OCI-LY7 (cell line): ENCODE data around the gene SPINK2. TPM values are rescaled to one million over a fixed set of nuclear protein-coding genes. Genes with fewer than 3 reads are reported as not detected.
A peak's percentile ranks its signal among the peaks of the same experiment; 100 is the strongest.

Experiments used
- BruUV-seq: library from RNA; stranded (reverse); fragments of 400-500 nt; replicated peaks from 2 replicates; lab custom pipeline; 2021; lab: Mats Ljungman, UMichigan
- CTCF ChIA-PET: fragments of 300-600 bp; sonication (Branson Sonifier 250); formaldehyde crosslinking; loops from one replicate; lab custom pipeline; 2022; ENCODE audit warnings: antibody characterized with exemption; ENCODE audit not compliant: unreplicated experiment; lab: Charles Lee
- POLR2A ChIA-PET: fragments of 300-600 bp; sonication (Branson Sonifier 250); formaldehyde crosslinking; loops from one replicate; lab custom pipeline; 2022; ENCODE audit warnings: antibody characterized with exemption; lab: Charles Lee
- DNase-seq: peaks from one replicate; pipeline ENCODE4 v3.0.0-alpha.2; 2015; ENCODE audit warnings: low spot score
- H2AFZ ChIP-seq: fragments of 200-600 bp; sonication (generic), shearing (Covaris generic); 2 replicates; pipeline ENCODE4 v1.6.1; 2014; ENCODE audit warnings: mild to moderate bottlenecking, antibody characterized with exemption, low read length, moderate library complexity
- H3K27ac ChIP-seq: fragments of 200-600 bp; sonication (generic); 2 replicates; pipeline ENCODE4 v1.5.1; 2014; ENCODE audit warnings: mixed run types, low read depth, mild to moderate bottlenecking, moderate library complexity, low read length, inconsistent platforms; ENCODE audit not compliant: poor library complexity, severe bottlenecking
- H3K36me3 ChIP-seq: fragments of 200-600 bp; sonication (generic); 2 replicates; pipeline ENCODE4 v1.6.1; 2014; ENCODE audit warnings: mild to moderate bottlenecking, antibody characterized with exemption, low read length, moderate library complexity, mixed read lengths; ENCODE audit not compliant: insufficient read depth
- H3K4me1 ChIP-seq: fragments of 200-600 bp; sonication (generic); 2 replicates; pipeline ENCODE4 v1.5.1; 2014; ENCODE audit warnings: mild to moderate bottlenecking, low read length; ENCODE audit not compliant: insufficient read depth, poor library complexity, severe bottlenecking
- H3K4me2 ChIP-seq: fragments of 200-600 bp; sonication (generic); 2 replicates; pipeline ENCODE4 v1.6.1; 2014; ENCODE audit warnings: mild to moderate bottlenecking, low read length
- H3K4me3 ChIP-seq: fragments of 200-600 bp; sonication (generic); 2 replicates; pipeline ENCODE4 v1.5.1; 2014; ENCODE audit warnings: mild to moderate bottlenecking, low read depth, low read length; ENCODE audit not compliant: poor library complexity, severe bottlenecking
- H3K79me2 ChIP-seq: fragments of 200-600 bp; sonication (generic); 2 replicates; pipeline ENCODE4 v1.6.1; 2016; ENCODE audit warnings: low read depth, mild to moderate bottlenecking, low read length, moderate library complexity, mixed read lengths; ENCODE audit not compliant: insufficient read depth
- H3K9me2 ChIP-seq: fragments of 200-600 bp; sonication (generic); 2 replicates; pipeline ENCODE4 v1.6.1; 2016; ENCODE audit warnings: mild to moderate bottlenecking, low read length, mixed read lengths; ENCODE audit not compliant: insufficient read depth
- H3K9me3 ChIP-seq: fragments of 200-600 bp; sonication (generic); 2 replicates; pipeline ENCODE4 v1.6.1; 2014; ENCODE audit warnings: mild to moderate bottlenecking, mixed run types, low read length, mixed read lengths
- H4K20me1 ChIP-seq: fragments of 200-600 bp; sonication (generic); 2 replicates; pipeline ENCODE4 v1.6.1; 2014; ENCODE audit warnings: mild to moderate bottlenecking, antibody characterized with exemption, low read length, moderate library complexity, mixed read lengths; ENCODE audit not compliant: insufficient read depth
- CTCF ChIP-seq: fragments of 200-600 bp; sonication (generic); conservative IDR thresholded peaks from 2 replicates; pipeline ENCODE4 v1.5.1; 2014; ENCODE audit warnings: mild to moderate bottlenecking, antibody characterized with exemption, low read length, moderate library complexity, mixed read lengths
- EZH2phosphoT487 ChIP-seq: fragments of 200-600 bp; sonication (generic); IDR thresholded peaks from 2 replicates; pipeline ENCODE4 v1.6.1; 2018; ENCODE audit warnings: low read depth, borderline replicate concordance, mild to moderate bottlenecking, mixed run types, antibody characterized with exemption, low read length, moderate library complexity, mixed read lengths
- intact Hi-C: fragments of 100-400 bp; cut with micrococcal nuclease; formaldehyde crosslinking; loops from one replicate; pipeline ENCODE4 v1.10.0; 2022; ENCODE audit not compliant: unreplicated experiment
- total RNA-seq, 2 experiments: library from RNA; depleted of rRNA in 1 of 2; stranded (reverse); fragments of >200 nt in 1 of 2; shearing (Covaris generic) in 1 of 2; gene quantifications; 2 replicates each; pipeline ENCODE4 v1.2.3, GENCODE V29; 2014 to 2022

The SPINK2 gene
- total RNA-seq, 2 experiments from 2014 or later, result 3.0 to 15.1 TPM

GRCh38 chr4:56823933-56824600 is 2.6 kb upstream of the SPINK2 start:
- H3K79me2 ChIP-seq, result no peaks in the 10 kb centered on the region
- no TSS peak for BruUV-seq
- H3K27ac ChIP-seq, result no peak overlapping the region
- ChIA-PET CTCF (no interaction called here), POLR2A (interaction anchor here (0.6 to 1.4 kb wide), 3 partner anchors 16 to 870 kb away, joined by 3 read pairs; no protein-coding TSS in a partner anchor)
- no peak overlapping the region for H3K4me3 ChIP-seq
- peaks cover 7% of the 10 kb centered on the region for H3K4me1 ChIP-seq
- H3K9me2 ChIP-seq, result no peaks in the 10 kb centered on the region
- H3K36me3 ChIP-seq, result no peaks in the 10 kb centered on the region
- no peaks in the 10 kb centered on the region for H4K20me1 ChIP-seq
- intact Hi-C loops, result loop anchor here (10.0 kb wide), 1 partner anchor 769 kb away; no protein-coding TSS in a partner anchor
- no peak for TF ChIP-seq EZH2phosphoT487
- TF ChIP-seq CTCF, result no peak
- no peak overlapping the region for H3K4me2 ChIP-seq
- no peak overlapping the region for H2AFZ ChIP-seq
- H3K9me3 ChIP-seq, result no peaks in the 10 kb centered on the region
- DNase-seq, result no peak

- no TSS peak for BruUV-seq
- CTCF ChIA-PET, result no interaction called here
- TF ChIP-seq CTCF (no peak), EZH2phosphoT487 (no peak)
These were observed 2.7 kb downstream of the SPINK2 start for GRCh38 chr4:56818797-56819196.

GRCh38 chr4:56817840-56818491 is 3.5 kb downstream of the SPINK2 start:
- POLR2A ChIA-PET, result interaction anchor here (0.5 to 0.6 kb wide), 3 partner anchors 14 to 247 kb away, joined by 3 to 4 read pairs (median 3); no protein-coding TSS in a partner anchor
- Histone ChIP-seq H3K9me2 (no peaks in the 10 kb centered on the region), H3K27ac (no peak overlapping the region), H3K4me1 (peaks cover 22% of the 10 kb centered on the region), H3K9me3 (no peaks in the 10 kb centered on the region), H3K4me2 (peak overlapping the region; percentile 40), H3K79me2 (no peaks in the 10 kb centered on the region), H2AFZ (peak overlapping the region; percentile 37), H3K4me3 (no peak overlapping the region), H3K36me3 (no peaks in the 10 kb centered on the region), H4K20me1 (no peaks in the 10 kb centered on the region)
- TF ChIP-seq CTCF (no peak), EZH2phosphoT487 (no peak)
- BruUV-seq, result no TSS peak
- intact Hi-C loops, result no loop called here
- no peak for DNase-seq
- CTCF ChIA-PET, result interaction anchor here (0.7 kb wide), 1 partner anchor 459 kb away, joined by 3 read pairs; no protein-coding TSS in a partner anchor

More at GRCh38 chr4:56818797-56819196, 2.7 kb downstream of the SPINK2 start:
- no peaks in the 10 kb centered on the region for H4K20me1 ChIP-seq
- no peak for DNase-seq
- no peaks in the 10 kb centered on the region for H3K9me2 ChIP-seq
- intact Hi-C loops, result no loop called here
- POLR2A ChIA-PET, result interaction anchor here (0.6 kb wide), 1 partner anchor 23 kb away, joined by 3 read pairs; no protein-coding TSS in a partner anchor
- no peak overlapping the region for H3K4me2 ChIP-seq
- no peaks in the 10 kb centered on the region for H3K36me3 ChIP-seq
- no peak overlapping the region for H3K27ac ChIP-seq
- H3K9me3 ChIP-seq, result no peaks in the 10 kb centered on the region
- H2AFZ ChIP-seq, result no peak overlapping the region
- no peaks in the 10 kb centered on the region for H3K79me2 ChIP-seq
- H3K4me1 ChIP-seq, result peaks cover 22% of the 10 kb centered on the region
- H3K4me3 ChIP-seq, result no peak overlapping the region
